Kidney glomerular epithelial cell (primary cell): ENCODE data around the gene PNMA6E.
A peak's percentile ranks its signal among the peaks of the same experiment; 100 is the strongest.
"Not testable (repeated sequence)": the region's sequence is repeated elsewhere in the genome, so short reads cannot be mapped to it uniquely, and the experiment has no call there.

Experiments
- DNase-seq: peaks from one replicate; lab custom pipeline; 2025; lab: John Stamatoyannopoulos, UW

The PNMA6E gene

DNA sequence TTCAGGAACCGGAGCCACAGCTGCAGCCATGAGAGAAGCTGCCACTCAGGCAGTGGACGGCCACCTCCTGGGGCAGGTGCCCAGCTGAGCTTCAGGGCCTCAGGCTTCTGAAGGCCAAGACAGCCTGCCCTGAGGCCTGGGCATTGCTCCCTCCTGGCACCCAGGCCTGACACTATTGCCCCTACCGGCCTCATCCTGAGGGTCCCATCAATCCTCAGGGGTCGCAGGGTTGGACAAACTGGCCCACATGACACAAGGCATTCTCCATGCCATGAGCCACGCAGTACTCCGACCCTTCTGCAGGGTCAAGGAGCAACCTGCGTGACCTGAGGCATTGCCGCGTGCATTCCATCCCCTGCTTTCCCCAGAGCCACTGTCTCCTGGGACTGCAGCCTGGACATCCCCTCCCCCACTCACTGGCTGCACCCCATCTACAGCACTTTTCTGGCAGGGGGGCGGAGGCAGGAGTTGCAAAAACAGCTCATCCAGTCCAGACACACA, 7.1 kb upstream of the PNMA6E start:
- DNase-seq, result no peak

DNA sequence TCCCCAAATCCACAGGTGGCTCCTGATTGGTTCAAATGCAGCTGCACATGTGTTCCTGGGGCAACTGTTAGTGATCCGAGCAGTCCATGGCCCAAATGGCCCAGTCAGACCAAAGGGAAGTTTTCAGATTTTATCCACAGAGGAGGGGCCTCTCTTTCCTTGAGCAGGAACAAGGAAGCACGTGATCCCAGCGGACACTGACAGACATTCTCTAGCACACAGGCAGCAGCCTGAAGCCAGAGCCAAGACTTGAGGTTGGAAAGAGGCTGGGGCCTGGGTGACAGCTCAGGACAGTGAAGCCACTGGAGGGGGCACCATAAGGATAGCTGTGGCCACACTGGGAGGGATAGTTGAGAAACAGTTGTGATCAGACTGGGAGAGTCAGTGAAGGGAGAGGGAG, 6.6 kb upstream of the PNMA6E start:
- no peak for DNase-seq

- no peak for DNase-seq
Observed at GRCh38 chrX:153406903-153407302, 5.8 kb upstream of the PNMA6E start.

DNA sequence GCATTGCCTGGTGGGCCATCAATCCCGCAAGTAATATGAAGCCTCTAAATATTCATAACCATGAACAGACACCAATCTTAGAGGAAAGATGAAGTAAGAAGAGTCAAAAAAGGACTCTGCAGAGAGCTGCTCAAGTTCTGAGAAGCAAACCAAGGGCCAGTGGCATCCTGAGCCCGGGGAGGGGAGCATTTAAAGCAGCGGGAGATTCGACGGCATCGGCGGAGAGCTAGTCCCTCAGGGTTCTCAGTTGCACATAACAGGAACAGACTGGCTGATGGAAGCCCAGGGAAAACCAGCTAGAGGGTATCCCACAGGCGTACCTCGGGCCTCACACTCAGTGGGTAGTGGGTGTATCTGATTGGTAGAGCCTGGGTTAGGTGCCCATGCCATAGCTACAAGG, 4.9 kb upstream of the PNMA6E start:
- no peak for DNase-seq

DNA sequence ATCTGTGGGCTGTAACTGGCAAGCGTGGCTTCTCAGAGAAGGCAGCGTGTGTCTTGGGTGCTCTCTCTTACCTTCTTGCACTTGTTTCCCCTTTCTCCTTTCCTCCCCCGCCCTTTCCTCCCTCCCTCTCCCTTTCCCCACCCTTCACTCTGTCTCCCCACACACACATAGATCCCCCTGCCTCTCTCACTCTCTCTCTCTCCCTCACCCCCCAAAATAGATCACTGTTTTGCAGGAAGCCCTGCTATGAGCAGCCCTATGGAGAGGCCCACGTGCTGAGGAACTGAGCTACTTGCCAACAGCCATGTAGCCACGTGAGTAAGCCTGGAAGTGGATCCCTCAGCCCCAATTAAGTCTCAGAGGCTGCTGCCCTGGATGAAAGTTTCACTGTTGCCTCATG, 4.3 kb upstream of the PNMA6E start:
- DNase-seq, result no peak

GRCh38 chrX:153404333-153404732, 3.2 kb upstream of the PNMA6E start:
- not testable (repeated sequence) for DNase-seq

- DNase-seq, result peak; percentile 4
Observed at GRCh38 chrX:153400146-153401132, 711 bp downstream of the PNMA6E start.

GRCh38 chrX:153398275-153398960, 2.7 kb downstream of the PNMA6E start:
- DNase-seq, result no peak

DNA sequence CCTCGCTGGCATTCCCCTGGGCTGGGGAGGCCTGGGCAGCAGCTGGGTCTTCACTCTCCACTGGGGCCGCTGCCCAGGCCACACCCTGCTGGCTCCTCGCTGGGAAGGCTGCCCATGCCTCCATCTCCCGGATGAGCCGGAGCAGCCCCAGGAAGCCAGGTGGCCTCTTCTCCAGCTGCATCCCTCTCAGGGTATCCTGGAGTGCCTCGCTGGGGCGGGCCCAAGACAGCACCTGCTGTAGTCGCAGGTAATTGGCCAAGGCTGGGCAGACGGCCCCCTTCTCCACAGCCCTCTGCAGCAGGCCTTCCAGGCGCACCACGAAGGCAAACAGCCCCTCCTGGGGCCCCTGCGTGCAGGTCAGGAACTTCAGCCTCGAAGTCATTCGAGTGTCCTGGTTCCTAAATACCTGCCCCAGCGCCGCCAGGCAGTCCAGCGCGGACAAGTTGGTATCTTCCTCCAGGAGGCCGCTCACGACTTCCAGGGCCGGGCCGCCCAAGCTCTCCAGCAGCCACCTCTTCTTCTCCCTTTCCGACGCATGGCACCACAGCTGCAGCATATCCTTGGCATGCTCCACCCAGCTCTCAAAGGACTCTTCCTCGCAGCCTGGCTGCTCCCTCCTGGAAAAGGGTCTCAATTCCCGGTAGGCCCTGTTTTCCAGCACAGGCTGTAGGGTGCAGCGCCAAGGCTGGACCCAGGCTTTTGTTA, 3.7 kb downstream of the PNMA6E start:
- DNase-seq, result no peak

DNA sequence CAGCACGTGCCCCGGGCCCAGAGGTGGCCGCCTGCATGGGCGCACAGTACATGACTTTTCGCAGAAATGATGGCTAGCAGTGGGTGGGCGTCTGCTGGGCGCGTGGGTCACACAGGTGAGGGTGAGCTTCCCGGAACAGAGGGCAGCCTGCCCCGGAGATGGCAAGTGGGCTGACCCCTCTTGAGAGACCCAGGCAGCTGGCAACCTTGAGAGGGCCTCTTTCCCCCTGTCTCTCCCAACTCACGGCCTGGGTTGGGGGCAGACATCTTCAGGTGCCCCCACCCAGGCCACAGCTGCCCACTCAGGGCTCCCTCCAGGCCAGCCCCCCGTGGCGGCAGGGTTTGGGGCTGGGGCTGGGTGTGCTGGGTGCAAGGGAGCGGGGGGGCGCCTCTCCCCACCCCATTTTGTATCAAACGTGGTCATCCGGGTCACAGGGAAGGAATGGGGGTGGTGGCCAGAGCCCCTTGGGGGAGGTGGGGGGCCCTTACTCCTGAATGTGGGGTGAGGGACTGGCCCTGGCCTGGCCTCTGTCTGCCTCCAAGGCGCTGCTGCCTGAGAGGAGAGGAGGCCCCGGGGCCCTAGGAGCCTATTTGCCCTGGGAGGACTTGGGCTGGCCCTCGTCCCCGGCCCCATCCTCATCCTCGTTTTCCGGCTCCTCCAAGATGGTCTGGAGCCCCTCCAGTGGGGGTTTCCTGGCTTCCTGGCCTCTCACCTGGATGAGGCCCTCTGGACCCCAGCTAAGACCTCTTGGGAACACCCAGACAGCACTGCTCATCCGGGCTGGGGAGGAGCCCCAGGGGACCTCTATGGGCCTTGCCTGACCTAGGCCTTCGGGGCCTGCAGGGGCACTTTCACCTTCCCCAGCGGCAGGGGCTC, 4.6 kb downstream of the PNMA6E start:
- DNase-seq, result no peak

DNA sequence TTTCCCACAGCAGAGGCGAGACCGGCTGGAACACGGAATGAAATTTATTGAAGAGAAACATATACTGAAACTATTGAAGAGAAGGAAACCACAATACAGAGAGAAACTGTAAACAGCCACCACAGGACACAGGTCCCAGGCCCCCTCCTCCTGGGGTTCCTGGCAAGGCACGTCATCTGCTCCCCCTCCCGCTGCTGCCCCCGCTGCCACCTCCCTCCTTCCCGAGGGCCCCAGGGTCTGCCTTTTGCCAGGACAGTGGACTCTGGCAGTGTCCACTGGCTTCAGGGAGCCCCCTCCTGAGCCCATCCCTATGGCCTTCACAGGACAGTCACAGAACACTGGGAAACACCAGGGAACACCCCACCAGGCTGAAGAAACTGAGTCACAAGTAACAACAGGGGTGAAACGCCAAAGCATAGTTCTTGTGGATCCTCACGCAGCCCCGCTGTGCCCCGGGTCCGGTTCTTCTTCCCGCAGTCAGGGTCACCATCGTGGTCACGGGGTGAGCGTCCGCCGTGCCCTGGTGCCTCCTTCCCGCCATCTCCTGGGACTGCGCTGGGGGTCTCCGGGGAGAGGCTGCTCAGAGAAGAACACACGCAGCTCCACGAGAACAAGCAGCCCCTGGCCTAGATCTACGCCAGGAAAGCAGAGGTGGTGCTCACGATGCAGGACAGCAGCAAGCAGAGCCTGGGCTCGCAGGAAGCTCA, 5.4 kb downstream of the PNMA6E start:
- no peak for DNase-seq

GRCh38 chrX:153394612-153395011, 6.5 kb downstream of the PNMA6E start:
- no peak for DNase-seq

GRCh38 chrX:153392642-153393321, 8.4 kb downstream of the PNMA6E start:
- no peak for DNase-seq

- DNase-seq, result not testable (repeated sequence)
Observed at GRCh38 chrX:153389460-153389768, 11.7 kb downstream of the PNMA6E start.

GRCh38 chrX:153388722-153389459, 12.3 kb downstream of the PNMA6E start:
- DNase-seq, result no peak

GRCh38 chrX:153387987-153388721, 13.0 kb downstream of the PNMA6E start:
- DNase-seq, result no peak

- no peak for DNase-seq
Observed at GRCh38 chrX:153387345-153387744, 13.8 kb downstream of the PNMA6E start.

DNA sequence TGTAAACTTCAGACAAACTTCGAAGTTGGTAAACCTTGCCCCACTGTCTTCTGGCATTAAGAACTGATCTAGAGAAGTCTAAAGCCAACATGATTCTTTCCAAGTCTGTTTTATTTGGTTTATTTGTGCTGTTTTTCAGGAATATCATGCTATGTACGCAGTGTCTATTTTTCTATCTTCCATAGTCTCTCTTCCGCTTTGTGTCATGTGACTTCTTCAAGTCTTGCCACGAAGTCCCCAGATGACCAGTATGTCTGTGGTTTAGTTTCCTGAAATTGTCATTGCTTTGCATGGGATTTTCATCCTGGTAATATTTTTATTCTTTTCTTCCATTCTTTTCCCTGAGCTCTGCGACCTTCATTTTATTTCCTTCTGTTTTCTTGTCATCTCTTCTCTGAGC, 15.1 kb downstream of the PNMA6E start:
- DNase-seq, result no peak

- DNase-seq, result not testable (repeated sequence)
Observed at GRCh38 chrX:153384973-153385372, 16.2 kb downstream of the PNMA6E start.
